Measurements from ENCODE around the gene OXT.
"Not testable (repeated sequence)": the region's sequence is repeated elsewhere in the genome, so short reads cannot be mapped to it uniquely, and the experiment has no call there.

Gene OXT

GRCh38 chr20:3047486-3048419, 23.7 kb upstream of the OXT start:
- DNase-seq (ENCODE audit: low read depth): no peak

GRCh38 chr20:3051385-3052019, 19.9 kb upstream of the OXT start:
- DNase-seq (ENCODE audit: low read depth): no peak

- DNase-seq (ENCODE audit: low read depth): no peak
These were observed 11.9 kb upstream of the OXT start for GRCh38 chr20:3059489-3059888.

- not testable (repeated sequence) for DNase-seq (ENCODE audit: low read depth)
These were observed 7.3 kb upstream of the OXT start for GRCh38 chr20:3064119-3064518.

- DNase-seq (ENCODE audit: low read depth): no peak
These were observed 4.0 kb upstream of the OXT start for GRCh38 chr20:3067139-3068014.

GRCh38 chr20:3068075-3068474, 3.3 kb upstream of the OXT start:
- no peak for DNase-seq (ENCODE audit: low read depth)

- no peak for DNase-seq (ENCODE audit: low read depth)
These were observed 2.2 kb upstream of the OXT start for GRCh38 chr20:3068986-3069900.

GRCh38 chr20:3070725-3071124, 695 bp upstream of the OXT start:
- DNase-seq (ENCODE audit: low read depth): no peak

GRCh38 chr20:3071266-3071609, 182 bp upstream of the OXT start:
- DNase-seq (ENCODE audit: low read depth): no peak

- DNase-seq (ENCODE audit: low read depth): no peak
These were observed 1.3 kb downstream of the OXT start for GRCh38 chr20:3072530-3073250.

- DNase-seq (ENCODE audit: low read depth): not testable (repeated sequence)
These were observed 1.8 kb downstream of the OXT start for GRCh38 chr20:3073251-3073643.

- DNase-seq (ENCODE audit: low read depth): no peak
These were observed 3.4 kb downstream of the OXT start for GRCh38 chr20:3074812-3075211.

- DNase-seq (ENCODE audit: low read depth): not testable (repeated sequence)
These were observed 3.9 kb downstream of the OXT start for GRCh38 chr20:3075315-3075714.

- DNase-seq (ENCODE audit: low read depth): no peak
These were observed 6.3 kb downstream of the OXT start for GRCh38 chr20:3077618-3078134.

GRCh38 chr20:3080939-3081388, 9.5 kb downstream of the OXT start:
- no peak for DNase-seq (ENCODE audit: low read depth)

- DNase-seq (ENCODE audit: low read depth): no peak
These were observed 10.2 kb downstream of the OXT start for GRCh38 chr20:3081641-3082040.

GRCh38 chr20:3082306-3082951, 11.0 kb downstream of the OXT start:
- DNase-seq (ENCODE audit: low read depth): no peak

- no peak for DNase-seq (ENCODE audit: low read depth)
These were observed 11.8 kb downstream of the OXT start for GRCh38 chr20:3082955-3083952.
